Measurements from ENCODE around the gene TRIP13.

Gene TRIP13

DNA sequence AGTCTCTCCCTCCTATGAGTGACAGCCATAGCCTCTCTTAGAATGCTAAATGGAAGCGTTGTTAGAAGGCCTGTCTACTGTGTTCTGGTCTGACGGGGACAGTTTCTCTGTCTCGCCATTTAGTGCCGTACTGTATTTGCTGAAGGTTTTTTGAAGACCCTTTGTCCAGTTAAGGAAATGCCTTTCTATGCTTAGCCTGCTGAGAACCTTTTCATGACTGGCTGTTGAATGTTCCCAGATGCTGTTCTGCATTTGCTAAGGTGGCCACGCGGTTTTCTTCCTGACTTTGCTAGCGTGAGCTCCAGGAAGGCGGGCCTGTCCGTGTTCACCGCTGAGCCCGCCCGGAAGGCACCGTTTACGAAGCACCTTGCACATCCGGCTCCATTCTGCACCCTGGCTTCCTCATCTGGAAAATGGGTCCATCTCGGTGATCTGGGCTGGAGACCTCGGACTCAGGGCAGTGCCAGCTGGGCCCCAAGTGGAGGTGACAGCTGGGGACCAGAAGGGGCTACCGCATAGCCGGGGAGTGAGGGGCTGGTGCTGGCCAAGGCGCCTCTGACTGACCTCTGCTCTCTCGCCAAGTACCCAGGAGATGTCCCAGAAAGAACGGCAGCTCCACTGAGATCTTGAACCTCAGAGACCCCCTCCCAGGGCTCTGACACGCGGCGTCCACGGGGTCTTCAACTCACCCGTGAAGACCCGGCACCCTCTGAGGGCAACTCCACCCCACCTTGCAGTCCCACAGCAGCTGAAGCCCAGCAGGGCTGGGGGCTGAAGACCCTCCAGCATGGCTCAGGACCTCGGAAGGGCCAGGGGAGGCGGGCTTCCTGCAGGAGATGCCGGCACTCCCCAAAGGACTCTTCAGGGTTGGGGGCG is 63.4 kb downstream of the TRIP13 start:
- FAIRE-seq (no peak), DNase-seq (ENCODE audit: insufficient read length, low spot score) (no peak)
- TF ChIP-seq CTCF (IDR thresholded peaks at IDR 0.05; ENCODE audit: insufficient read depth, missing control alignments) = no peak

GRCh38 chr5:956941-957747 is 64.5 kb downstream of the TRIP13 start:
- no peak for FAIRE-seq
- DNase-seq (ENCODE audit: insufficient read length, low spot score) = no peak
- no peak for TF ChIP-seq CTCF (IDR thresholded peaks at IDR 0.05; ENCODE audit: insufficient read depth, missing control alignments)

DNA sequence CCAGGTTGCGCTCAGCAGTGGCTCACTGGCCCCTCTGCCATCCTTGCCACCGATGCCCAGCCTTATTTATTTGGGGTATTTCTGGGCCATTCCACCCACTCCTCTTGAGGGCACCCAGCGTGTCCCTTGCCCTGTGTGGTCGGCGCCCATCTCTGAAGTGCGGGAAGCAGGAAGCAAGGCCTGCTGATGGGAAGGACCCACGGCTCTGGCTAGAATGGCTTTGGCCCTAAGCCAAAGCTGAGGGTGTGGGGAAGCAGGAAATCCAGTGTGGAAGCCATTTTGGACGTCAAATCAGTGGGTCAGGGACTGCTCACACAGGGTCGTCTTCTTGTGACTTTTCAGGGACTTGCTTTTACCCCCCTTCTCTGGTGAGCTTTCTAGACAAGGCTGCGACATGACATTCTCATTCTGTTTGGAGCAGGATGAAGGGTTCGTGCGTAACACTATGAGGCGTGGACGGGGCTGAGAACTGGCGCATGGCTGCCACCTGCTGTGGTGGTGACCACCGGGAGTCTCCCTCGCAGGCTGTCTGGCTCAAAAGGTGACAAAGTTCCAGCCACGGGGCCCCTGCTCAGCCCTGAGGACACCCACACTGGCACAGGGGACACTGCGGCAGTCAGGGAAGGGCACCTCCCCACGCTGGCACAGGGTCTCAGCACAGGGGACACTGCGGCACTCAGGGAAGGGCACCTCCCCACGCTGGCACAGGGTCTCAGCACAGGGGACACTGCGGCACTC is 65.2 kb downstream of the TRIP13 start:
- DNase-seq (ENCODE audit: insufficient read length, low spot score) (no peak), FAIRE-seq (no peak)
- TF ChIP-seq CTCF (IDR thresholded peaks at IDR 0.05; ENCODE audit: insufficient read depth, missing control alignments) = no peak

DNA sequence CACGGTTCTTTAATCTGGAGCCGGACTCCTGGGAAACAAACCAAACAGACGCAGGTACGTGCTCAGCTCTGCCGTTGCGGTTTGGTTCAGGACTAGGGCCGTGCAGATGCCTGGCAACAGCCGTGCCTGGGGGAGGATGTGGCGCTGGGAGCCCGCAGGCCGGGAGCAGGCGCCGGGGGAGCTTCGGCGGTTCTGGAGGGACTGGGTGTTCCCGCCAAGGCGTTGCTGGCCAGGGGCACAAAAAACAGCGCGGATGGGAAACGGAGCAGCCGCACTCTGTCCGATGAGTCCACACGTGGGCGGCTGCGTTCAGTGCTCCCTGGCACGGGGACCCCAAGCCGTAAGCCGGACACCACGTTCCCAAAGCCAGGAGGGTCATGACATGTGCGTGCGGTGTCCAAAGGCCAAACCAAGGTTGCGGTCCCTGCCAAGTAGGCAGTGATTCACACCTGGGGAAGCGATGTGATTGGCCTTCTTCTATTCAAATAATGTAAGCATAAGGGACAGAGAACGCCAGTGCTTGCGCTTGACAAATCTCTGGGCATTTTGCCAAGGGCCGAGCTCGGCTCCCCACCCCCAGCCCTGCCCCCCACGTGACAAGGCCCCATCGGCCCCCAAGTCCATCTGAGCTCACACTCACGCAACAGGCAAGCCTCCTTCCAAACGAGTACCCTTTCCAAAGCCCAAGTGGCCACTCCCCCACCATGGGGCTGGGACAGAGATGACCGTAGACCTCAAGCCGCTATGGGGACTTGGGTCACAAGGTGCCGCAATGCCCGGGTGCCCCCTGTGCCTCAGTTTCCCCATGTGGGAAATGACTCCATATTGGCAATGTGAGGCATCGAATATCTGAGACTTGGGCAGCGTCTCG is 66.3 kb downstream of the TRIP13 start:
- no peak for FAIRE-seq
- DNase-seq (ENCODE audit: insufficient read length, low spot score) = no peak

DNA sequence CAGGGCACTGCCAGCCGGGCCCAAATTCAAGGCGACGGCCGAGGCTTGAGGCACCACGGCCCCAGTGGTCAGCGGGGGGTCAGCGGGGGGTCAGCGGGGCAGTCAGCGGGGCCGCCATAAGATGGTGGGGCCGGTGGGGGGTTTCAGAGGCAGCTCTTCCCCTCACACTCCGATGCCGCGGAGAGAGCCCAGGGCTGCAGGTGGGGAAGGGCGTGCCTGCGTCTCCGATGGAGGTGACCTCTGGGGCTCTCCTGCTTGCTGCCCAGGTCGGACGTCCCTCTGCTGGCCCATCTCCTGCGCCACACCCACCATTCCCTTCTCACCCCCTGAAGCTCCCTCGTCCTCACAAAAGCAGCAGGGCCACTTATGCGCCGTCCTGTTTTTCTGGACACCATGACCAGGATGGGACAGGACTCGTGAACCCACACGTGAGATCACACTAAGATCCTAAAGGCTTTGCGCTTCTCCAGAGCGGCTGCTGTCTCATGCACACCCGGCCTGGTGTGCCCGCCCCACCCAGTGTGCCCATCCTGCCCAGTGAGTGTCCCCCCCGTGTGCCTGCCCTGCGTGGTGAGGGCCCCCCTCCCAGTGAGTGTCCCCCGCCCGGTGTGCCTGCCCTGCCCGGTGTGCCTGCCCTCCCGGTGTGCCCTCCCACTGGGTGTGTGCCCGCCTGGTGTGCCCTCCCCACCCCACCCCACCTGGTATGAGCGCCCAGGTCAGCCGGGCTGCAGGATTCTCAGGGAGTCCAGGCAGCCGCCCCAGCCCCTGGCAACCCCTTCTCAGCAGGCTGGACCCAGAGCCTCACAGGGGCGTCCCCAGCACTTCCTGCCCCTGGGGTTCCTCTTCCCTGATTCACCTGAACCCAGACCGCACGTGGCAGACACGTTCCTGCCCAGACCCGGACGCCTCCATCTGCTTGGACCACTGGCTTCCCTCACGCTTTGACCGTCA is 67.2 kb downstream of the TRIP13 start:
- FAIRE-seq = no peak
- DNase-seq (ENCODE audit: insufficient read length, low spot score) = no peak
- no peak for TF ChIP-seq CTCF (IDR thresholded peaks at IDR 0.05; ENCODE audit: insufficient read depth, missing control alignments)

More for the DNA sequence above, 66.3 kb downstream of the TRIP13 start:
- TF ChIP-seq CTCF (IDR thresholded peaks at IDR 0.05; ENCODE audit: insufficient read depth, missing control alignments) = no peak
